ENCODE data around the gene NGF. TPM values are rescaled to one million over a fixed set of nuclear protein-coding genes. Genes with fewer than 3 reads are reported as not detected.
"Not testable (repeated sequence)": the region's sequence is repeated elsewhere in the genome, so short reads cannot be mapped to it uniquely, and the experiment has no call there.

Gene NGF
- not detected in 2 replicates for total RNA-seq

DNA sequence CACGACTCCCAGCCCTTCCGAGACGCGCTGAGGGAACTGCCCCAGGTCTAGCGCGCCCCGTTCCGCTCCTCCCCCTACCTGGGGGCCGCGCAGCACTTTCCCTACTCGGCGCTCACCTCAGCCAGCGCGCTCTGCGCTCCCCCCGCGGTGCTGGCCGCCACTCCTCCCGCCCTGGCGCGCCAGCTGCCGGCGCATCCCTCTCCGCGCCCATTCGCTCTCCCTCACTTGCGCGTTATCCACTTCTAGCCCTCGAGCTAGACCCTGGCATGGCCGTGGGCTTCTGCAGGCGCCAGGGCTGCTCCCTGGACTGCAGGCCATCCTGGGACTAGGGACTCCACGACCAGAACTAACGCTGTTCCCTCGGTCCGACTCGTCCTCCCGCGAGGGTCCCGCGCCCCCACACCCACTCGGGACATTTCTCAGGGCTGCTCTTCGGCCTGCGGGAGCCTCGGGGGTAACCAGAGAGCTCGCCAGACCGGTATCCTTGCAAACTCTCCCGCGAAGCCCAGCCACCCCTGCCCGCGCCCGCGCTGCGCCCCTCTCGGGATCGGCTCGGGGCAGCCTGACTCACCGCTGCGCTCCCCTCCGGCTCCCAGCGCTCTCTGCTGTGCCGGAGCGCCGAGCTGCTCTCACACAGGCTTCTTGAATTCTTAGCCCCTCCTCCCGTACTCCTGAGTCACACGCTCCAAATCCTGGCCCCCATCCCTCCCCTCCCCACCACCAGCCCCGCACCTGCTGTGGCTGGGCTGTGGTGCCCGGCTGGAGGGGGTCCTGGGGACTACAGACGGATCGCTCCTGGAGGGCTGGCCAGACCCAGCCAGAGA lies at the start of gene NGF:
TSS of gene NGF (minus strand) at position 617 of the 824 bp plus-strand sequence. CDS start 51,454 bp downstream, outside the sequence.
- intact Hi-C loops (cut with micrococcal nuclease): no loop called here

GRCh38 chr1:115383455-115383854 lies 45.4 kb upstream of the NGF start:
- intact Hi-C loops (cut with micrococcal nuclease): not testable (repeated sequence)

DNA sequence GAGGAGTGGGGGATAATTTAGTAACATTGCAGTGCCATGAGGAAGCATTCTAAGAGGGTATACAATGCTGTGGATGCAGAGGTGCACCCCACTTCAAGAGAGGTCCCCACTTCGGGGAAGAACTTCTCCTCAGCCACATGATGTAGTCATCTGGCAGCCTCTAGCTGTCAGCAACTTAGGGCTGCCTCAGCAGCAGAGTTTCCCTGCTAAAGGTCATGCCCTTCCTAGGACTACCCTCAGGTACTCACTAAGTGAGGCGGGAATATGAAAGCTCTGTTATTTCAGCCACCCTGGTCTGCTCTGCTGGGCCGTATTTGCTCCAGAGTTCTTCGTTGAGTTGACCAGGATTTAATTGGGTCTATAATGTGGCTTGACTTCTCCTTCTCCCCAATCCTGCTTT lies 41.9 kb upstream of the NGF start:
- intact Hi-C loops (cut with micrococcal nuclease): no loop called here

DNA sequence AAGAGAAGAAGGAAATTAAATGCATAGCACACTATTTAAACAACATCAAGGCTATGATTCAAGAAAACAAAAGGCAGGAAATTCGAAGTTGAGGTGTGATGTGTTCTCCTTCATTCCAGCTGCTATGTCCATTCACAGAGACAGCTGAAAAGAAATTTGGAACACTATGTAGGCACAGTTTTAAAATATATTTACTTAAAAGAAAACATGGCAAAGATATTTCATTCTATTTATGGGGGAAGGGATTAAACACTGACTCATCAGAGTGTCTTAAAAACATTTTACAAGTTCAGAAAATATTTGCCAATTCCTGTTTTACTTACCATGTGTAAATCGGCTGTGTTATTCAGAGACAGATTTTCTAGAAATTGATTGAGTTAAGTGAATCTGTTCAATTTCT lies 39.4 kb upstream of the NGF start:
- intact Hi-C loops (cut with micrococcal nuclease): no loop called here

GRCh38 chr1:115374598-115374997 lies 36.5 kb upstream of the NGF start:
- intact Hi-C loops (cut with micrococcal nuclease): no loop called here

GRCh38 chr1:115373305-115373704 lies 35.3 kb upstream of the NGF start:
- intact Hi-C loops (cut with micrococcal nuclease): no loop called here

DNA sequence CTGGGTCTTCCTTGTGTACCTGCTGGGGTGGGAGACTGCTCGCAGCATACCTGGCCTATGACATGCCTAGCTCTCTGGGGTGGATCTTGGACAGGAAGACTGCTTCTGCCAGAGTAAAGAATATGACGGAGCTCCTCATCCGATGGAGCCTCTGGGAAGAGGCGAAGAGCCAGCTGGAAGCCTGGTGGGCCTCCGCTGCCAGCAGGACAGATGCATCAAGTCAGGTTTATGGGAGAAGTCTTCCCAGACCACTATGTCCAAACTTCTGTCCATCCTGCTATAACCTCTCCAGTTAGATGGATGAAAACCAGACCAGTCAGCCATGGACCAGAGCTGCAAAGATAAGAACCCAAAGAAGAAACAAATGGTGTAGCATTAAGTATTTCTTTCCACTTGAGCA lies 27.7 kb upstream of the NGF start:
- intact Hi-C loops (cut with micrococcal nuclease): no loop called here

DNA sequence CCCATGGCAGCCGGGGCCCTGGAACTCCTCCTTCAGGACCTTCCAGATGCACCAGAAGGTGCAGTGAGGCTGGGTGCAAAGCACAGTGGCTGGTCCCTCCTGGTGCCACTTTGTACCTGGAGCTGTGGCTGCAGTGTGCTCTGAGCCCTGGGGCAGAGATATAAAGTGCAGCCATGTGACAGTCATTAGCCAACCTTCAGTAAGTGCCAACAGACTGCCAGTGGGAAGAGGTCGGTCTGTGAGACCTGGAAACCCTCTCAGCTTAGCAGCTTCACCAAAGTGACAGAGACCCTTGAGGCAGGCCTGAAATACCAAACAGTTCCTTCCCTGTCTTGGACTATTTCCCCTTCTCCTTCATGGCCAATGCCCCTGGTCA lies 26.7 kb upstream of the NGF start:
- intact Hi-C loops (cut with micrococcal nuclease): no loop called here

DNA sequence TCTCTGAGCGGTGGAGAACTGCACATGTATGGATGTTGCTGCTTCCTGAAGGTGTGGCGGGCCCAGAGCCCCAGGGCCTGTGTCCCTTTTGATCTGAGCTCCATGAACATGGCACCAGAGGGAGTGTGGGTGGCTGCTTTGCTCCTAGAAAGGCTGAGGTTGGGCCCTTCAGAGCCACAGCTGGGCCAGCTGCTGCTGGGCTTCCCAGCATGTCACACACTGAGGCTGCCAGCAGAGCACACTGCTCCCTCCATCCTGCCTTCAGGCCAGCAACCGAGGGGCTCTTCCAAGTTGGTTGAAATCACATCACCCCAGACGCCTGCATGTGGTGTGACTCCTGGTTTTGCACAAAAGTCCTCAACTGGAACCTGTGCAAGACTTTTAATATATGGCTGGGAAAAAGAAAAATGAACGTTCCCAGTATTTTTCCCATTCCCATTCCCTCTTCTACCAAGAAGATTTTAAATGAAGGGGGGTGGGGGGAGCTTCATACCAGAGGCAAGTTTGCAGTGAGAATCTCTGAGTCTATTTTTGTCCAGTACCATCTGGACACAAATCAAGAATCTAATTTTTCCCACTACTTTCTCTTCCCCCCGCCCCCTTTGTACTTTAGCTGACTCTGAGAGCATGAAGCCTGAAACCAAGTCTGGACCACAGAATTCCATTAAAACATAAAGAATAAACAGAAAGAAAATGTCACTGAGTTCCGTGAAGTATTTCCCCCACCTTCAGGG lies 26.2 kb upstream of the NGF start:
- intact Hi-C loops (cut with micrococcal nuclease): no loop called here

GRCh38 chr1:115363171-115363570 lies 25.1 kb upstream of the NGF start:
- intact Hi-C loops (cut with micrococcal nuclease): no loop called here

- intact Hi-C loops (cut with micrococcal nuclease): not testable (repeated sequence)
Observed at GRCh38 chr1:115360505-115361129, 22.6 kb upstream of the NGF start.

- intact Hi-C loops (cut with micrococcal nuclease): not testable (repeated sequence)
Observed at GRCh38 chr1:115359787-115360452, 21.9 kb upstream of the NGF start.

GRCh38 chr1:115356356-115356755 lies 18.3 kb upstream of the NGF start:
- intact Hi-C loops (cut with micrococcal nuclease): no loop called here

DNA sequence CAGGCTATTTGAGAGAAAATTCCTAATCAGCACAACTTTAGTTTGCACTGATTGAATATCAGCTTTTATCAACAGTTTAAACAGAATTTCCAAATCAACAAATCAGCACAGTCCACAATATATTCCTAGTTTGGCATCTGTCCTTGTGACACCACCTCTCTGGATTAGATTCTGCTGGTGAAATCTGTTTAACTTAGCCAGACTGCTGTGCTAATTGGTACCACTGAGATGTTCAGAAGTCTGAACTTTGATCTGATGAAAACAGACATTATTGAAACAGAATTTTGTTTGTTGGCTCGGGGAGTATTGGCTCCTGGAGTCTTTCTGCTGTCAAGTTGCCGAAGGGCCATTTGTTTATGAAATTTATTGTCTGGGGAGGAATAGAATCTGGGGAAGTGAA lies 17.0 kb upstream of the NGF start:
- intact Hi-C loops (cut with micrococcal nuclease): no loop called here

DNA sequence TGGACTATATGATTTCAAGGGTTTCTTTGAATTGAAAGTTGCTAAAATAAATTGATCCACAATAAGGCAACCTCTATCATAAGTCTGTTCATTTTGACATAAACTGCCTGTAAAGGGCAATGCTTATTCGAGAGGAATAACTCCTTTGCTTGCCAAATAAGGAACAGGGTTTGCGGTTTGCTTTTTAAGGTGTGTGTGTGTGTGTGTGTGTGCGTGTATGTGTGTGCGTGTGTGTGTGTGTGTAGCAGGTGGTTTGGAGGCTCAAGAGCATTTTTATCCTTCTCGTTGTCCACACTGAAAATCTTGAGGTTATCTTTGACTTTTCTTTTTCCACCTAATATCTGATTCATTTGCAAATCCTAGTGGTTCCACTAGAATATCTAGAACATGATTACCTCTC lies 13.1 kb upstream of the NGF start:
- intact Hi-C loops (cut with micrococcal nuclease): no loop called here

DNA sequence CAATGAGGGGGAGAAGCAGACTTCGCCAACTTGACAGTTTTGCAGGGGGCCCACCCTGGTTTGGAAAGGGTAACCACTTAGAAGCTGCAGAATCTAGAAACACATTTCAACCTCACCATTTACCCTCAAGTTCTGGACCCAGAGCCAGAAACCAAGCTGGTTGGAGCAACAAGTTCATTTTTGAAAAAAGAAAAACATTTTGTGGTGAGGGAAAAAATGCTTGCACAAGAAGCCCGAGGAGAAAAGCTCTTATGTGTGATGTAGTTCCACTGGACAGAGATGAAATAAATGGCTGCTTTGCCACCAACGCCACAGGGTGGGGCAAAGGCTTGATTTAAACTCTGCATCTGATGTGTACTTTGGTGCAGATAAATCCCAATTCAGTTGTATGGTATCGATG lies 10.6 kb upstream of the NGF start:
- intact Hi-C loops (cut with micrococcal nuclease): no loop called here

DNA sequence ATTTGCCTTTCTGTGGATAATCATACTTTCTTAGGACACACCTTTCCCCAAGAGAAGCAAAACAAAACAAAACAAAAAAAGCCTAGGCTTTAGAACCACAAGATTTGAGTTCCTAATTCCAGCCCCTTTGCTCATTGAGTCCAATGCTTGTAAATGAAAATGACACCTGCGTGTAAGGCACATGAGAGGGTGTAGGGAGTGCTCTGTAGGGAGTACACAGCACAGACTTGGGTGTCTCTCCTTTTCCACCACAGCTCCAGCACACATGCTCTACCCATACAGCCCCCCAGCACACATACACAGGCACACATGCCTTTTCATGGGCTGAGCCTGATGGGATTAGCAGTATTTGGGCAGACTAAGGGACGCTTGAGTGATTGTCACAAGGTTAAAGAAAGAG lies 9.2 kb upstream of the NGF start:
- intact Hi-C loops (cut with micrococcal nuclease): no loop called here

GRCh38 chr1:115343200-115343737 lies 5.2 kb upstream of the NGF start:
- intact Hi-C loops (cut with micrococcal nuclease): no loop called here

DNA sequence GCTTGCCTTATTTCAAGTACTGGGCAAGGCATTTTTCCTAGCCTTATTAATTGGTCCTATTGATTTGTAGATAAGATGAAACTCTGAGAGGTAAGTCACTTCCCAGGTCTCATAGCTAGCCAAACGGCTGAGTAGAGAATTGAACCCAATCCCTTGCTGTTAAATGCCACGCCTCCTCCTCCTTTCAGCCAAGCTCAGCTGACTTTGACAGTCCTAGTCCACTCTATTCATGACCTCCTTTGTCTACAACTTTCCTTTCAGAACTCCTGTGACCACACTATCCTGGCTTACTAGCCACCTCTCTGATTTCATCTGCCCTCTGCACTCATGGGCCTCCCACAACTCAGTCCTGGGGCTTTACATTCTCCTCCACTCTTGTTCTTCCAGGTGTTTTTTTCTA lies 3.9 kb upstream of the NGF start:
- intact Hi-C loops (cut with micrococcal nuclease): no loop called here

DNA sequence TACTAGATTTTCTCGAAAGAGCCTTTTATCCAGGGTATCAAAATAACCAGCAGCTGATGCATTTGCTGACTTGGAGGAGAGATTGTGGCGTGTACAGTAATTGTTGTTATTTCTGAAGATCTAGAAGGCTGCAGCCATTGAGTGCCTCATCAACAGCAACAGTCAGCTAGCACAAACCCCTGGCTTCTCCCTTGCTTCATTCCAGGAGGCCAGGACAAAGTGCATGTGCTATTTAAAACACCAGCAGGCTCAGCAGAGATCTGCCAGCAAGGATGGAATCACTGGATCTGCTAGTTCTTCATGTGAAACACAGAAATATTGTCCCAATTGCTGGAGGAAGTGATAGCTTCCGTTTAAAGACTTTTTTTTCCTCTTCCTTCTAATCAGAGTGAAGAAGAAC lies 2.8 kb upstream of the NGF start:
- intact Hi-C loops (cut with micrococcal nuclease): no loop called here

DNA sequence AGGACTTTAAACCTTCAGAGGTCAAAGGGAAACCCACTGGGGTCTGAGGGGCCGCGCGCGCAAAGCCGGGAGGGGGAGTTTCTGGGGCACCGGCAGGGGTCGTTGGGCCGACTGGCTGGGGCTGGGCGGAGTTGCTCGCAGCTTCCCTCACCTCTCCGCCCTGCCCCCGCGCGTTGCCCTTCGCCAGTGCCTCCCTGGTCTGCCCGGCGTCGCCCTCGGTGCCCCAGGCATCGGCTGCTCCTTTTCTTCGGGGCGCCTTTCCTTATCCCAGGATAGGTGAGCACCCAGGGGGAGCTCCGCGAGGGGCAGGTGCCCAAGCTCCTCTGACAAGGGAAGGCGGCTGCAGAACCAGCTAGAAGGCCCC lies 390 bp upstream of the NGF start:
- intact Hi-C loops (cut with micrococcal nuclease): no loop called here

DNA sequence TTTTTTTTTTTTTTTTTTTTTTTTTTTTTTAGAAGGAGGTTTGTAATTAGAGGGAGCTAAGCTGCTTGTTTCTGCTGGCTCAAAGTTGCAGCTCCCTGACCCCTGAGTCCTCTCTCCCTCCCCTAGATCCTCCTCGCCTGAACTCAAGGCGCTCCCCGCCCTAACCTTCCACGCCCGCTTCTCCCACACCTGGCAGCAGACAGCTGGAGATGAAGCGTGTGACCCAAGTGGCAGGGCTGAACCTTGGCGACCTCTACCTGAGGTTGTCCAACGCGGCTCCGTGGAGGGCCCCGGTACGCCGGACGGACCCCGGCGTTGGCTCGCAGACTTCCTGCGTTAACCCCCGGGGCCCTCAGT lies 795 bp downstream of the NGF start:
- intact Hi-C loops (cut with micrococcal nuclease): no loop called here
